CD14-positive monocyte (primary cell): ENCODE measurements around the gene CRY2. TPM values are rescaled to one million over a fixed set of nuclear protein-coding genes. Genes with fewer than 3 reads are reported as not detected.

Experiments used
- DNase-seq, 3 donors: peaks; one replicate each; pipeline ENCODE4 v3.0.0-alpha.2; 2011 to 2022
- H2AFZ ChIP-seq: 2 replicates; pipeline ENCODE4 v1.6.0; 2012; ENCODE audit warnings: mild to moderate bottlenecking, low read depth, low read length, inconsistent platforms; ENCODE audit not compliant: insufficient read depth, poor library complexity, severe bottlenecking
- H3K27ac ChIP-seq, 2 donors: 1 replicate in 1 of 2; 2 replicates in 1 of 2; pipeline ENCODE4 v1.5.1; 2012 to 2013; ENCODE audit warnings: low read length in 2 of 2, control low read depth in 1 of 2, inconsistent platforms in 1 of 2, low read depth in 1 of 2, mild to moderate bottlenecking in 1 of 2
- H3K27me3 ChIP-seq, 2 donors: one replicate each; pipeline versions ENCODE4 v1.6.0 to v1.6.1; 2011 to 2013; ENCODE audit warnings: low read length in 2 of 2; ENCODE audit not compliant: control insufficient read depth in 2 of 2, insufficient read depth in 2 of 2
- H3K36me3 ChIP-seq, 2 donors: replicated peaks in 1 of 2; 1 replicate in 1 of 2; 2 replicates in 1 of 2; pipeline versions ENCODE4 v1.5.1 to v1.6.1; 2012 to 2013; ENCODE audit warnings: low read length in 2 of 2, control low read depth in 1 of 2, inconsistent platforms in 1 of 2, mild to moderate bottlenecking in 1 of 2; ENCODE audit not compliant: insufficient read depth in 2 of 2, control insufficient read depth in 1 of 2
- H3K4me1 ChIP-seq, 2 donors: 1 replicate in 1 of 2; 2 replicates in 1 of 2; pipeline versions ENCODE4 v1.5.1 to v1.6.1; 2012 to 2013; ENCODE audit warnings: low read length in 2 of 2, control low read depth in 1 of 2, inconsistent platforms in 1 of 2, mild to moderate bottlenecking in 1 of 2, moderate library complexity in 1 of 2; ENCODE audit not compliant: insufficient read depth in 2 of 2, control insufficient read depth in 1 of 2
- H3K4me2 ChIP-seq: replicated peaks from 2 replicates; pipeline ENCODE3; 2012; ENCODE audit warnings: low read length, moderate library complexity, mild to moderate bottlenecking; ENCODE audit not compliant: poor library complexity, severe bottlenecking; ENCODE audit errors: extremely low read depth
- H3K4me3 ChIP-seq, 3 experiments: fragments of 200-600 bp in 1 of 3; sonication (generic) in 1 of 3; replicated peaks in 1 of 3; 1 replicate in 2 of 3; 2 replicates in 1 of 3; pipeline ENCODE4 v1.5.1; 2011 to 2013; ENCODE audit warnings: low read length in 3 of 3, mild to moderate bottlenecking in 3 of 3, control low read depth in 2 of 3, low read depth in 2 of 3, inconsistent platforms in 1 of 3, moderate library complexity in 1 of 3
- H3K79me2 ChIP-seq: 2 replicates; pipeline ENCODE4 v1.6.0; 2012; ENCODE audit warnings: mild to moderate bottlenecking, control low read depth, inconsistent platforms, low read length, moderate library complexity; ENCODE audit not compliant: insufficient read depth
- H3K9ac ChIP-seq: 2 replicates; pipeline ENCODE4 v1.6.0; 2017; ENCODE audit warnings: low read length, mild to moderate bottlenecking; ENCODE audit not compliant: insufficient read depth, poor library complexity, severe bottlenecking
- H3K9me3 ChIP-seq, 2 donors: replicated peaks in 1 of 2; 1 replicate in 1 of 2; 2 replicates in 1 of 2; pipeline versions ENCODE4 v1.5.1 to v1.6.1; 2012 to 2013; ENCODE audit warnings: low read length in 2 of 2, control low read depth in 1 of 2; ENCODE audit not compliant: control insufficient read depth in 1 of 2, insufficient read depth in 1 of 2
- H4K20me1 ChIP-seq: 2 replicates; pipeline ENCODE4 v1.6.0; 2012; ENCODE audit warnings: mild to moderate bottlenecking, low read length, control low read depth, moderate library complexity; ENCODE audit not compliant: insufficient read depth
- H3K27ac Mint-ChIP-seq, 7 donors: one replicate each; pipeline ENCODE4 v1.8.0; 2020; ENCODE audit warnings: mild to moderate bottlenecking in 7 of 7, mixed read lengths in 7 of 7, moderate library complexity in 6 of 7, inconsistent platforms in 2 of 7
- H3K27me3 Mint-ChIP-seq, 3 donors: one replicate each; pipeline ENCODE4 v1.8.0; 2021 to 2022; ENCODE audit warnings: low read depth in 3 of 3, mild to moderate bottlenecking in 3 of 3, mixed read lengths in 3 of 3, moderate library complexity in 3 of 3, inconsistent platforms in 1 of 3
- H3K36me3 Mint-ChIP-seq, 2 donors: one replicate each; pipeline ENCODE4 v1.8.0; 2020; ENCODE audit warnings: mixed read lengths in 2 of 2, inconsistent platforms in 1 of 2, mild to moderate bottlenecking in 1 of 2
- H3K4me1 Mint-ChIP-seq: one replicate; pipeline ENCODE4 v1.8.0; 2020; ENCODE audit warnings: mild to moderate bottlenecking, mixed read lengths
- H3K4me3 Mint-ChIP-seq, 2 donors: one replicate each; pipeline ENCODE4 v1.8.0; 2020; ENCODE audit warnings: mild to moderate bottlenecking in 2 of 2, mixed read lengths in 2 of 2, moderate library complexity in 1 of 2
- H3K9me3 Mint-ChIP-seq, 7 donors: one replicate each; pipeline ENCODE4 v1.8.0; 2020 to 2022; ENCODE audit warnings: mixed read lengths in 7 of 7, mild to moderate bottlenecking in 6 of 7, moderate library complexity in 6 of 7, inconsistent platforms in 2 of 7
- CTCF ChIP-seq: fragments of 200-600 bp; IDR thresholded peaks from one replicate; pipeline ENCODE4 v1.8.0; 2022; ENCODE audit warnings: antibody characterized with exemption, mild to moderate bottlenecking
- WGBS: methylation state at CpG from one replicate; pipeline ENCODE4 v1.1.5; 2013; ENCODE audit warnings: missing lambda C conversion rate; ENCODE audit not compliant: insufficient coverage; 5-methylcytosine and 5-hydroxymethylcytosine counted together
- intact Hi-C, 2 donors: fragments of 100-400 bp; cut with micrococcal nuclease; formaldehyde crosslinking; loops; one replicate each; pipeline versions ENCODE4 v1.15.0 to v1.15.1; 2023
- polyA plus RNA-seq, 3 donors: library from polyadenylated mRNA; depleted of rRNA in 1 of 3; unstranded in 2 of 3; stranded (reverse) in 1 of 3; fragments of 300-500 nt in 2 of 3; fragments of >200 nt in 1 of 3; fragmentation: Illumina TruSeq in 2 of 3; gene quantifications; 1 replicate in 2 of 3; 2 replicates in 1 of 3; pipeline ENCODE4 v1.2.3, GENCODE V29; 2012 to 2021

CRY2 gene
- polyA plus RNA-seq, 3 donors, result 5.1 to 12.5 (median 7.2) TPM

GRCh38 chr11:45892856-45893255 lies 45.6 kb downstream of the CRY2 start:
- no peaks in the 10 kb centered on the region for H3K9me3 ChIP-seq
- H3K27me3 ChIP-seq, result peaks cover 3 to 24% of the 10 kb centered on the region in 2 donors
- H3K4me1 ChIP-seq, result no peaks in the 10 kb centered on the region
- TF ChIP-seq CTCF, result no peak
- H3K9ac ChIP-seq, result no peak overlapping the region
- WGBS, result 92% methylated on average over 3 of the region's 5 CpGs
- H2AFZ ChIP-seq, result no peak overlapping the region
- Mint-ChIP-seq H3K4me3 (no peak overlapping the region), H3K9me3 (peaks cover 0 to 3% (median 0%) of the 10 kb centered on the region in 7 donors), H3K27me3 (peaks cover 25 to 50% (median 27%) of the 10 kb centered on the region in 3 donors), H3K4me1 (no peaks in the 10 kb centered on the region), H3K27ac (no peak overlapping the region), H3K36me3 (no peaks in the 10 kb centered on the region)
- no peak overlapping the region for H3K4me2 ChIP-seq
- H3K4me3 ChIP-seq, result no peak overlapping the region
- H3K79me2 ChIP-seq, result no peaks in the 10 kb centered on the region
- intact Hi-C loops, result no loop called here
- DNase-seq, result no peak
- H3K27ac ChIP-seq, result no peak overlapping the region
- H4K20me1 ChIP-seq, result no peaks in the 10 kb centered on the region
- H3K36me3 ChIP-seq, result no peaks in the 10 kb centered on the region

DNA sequence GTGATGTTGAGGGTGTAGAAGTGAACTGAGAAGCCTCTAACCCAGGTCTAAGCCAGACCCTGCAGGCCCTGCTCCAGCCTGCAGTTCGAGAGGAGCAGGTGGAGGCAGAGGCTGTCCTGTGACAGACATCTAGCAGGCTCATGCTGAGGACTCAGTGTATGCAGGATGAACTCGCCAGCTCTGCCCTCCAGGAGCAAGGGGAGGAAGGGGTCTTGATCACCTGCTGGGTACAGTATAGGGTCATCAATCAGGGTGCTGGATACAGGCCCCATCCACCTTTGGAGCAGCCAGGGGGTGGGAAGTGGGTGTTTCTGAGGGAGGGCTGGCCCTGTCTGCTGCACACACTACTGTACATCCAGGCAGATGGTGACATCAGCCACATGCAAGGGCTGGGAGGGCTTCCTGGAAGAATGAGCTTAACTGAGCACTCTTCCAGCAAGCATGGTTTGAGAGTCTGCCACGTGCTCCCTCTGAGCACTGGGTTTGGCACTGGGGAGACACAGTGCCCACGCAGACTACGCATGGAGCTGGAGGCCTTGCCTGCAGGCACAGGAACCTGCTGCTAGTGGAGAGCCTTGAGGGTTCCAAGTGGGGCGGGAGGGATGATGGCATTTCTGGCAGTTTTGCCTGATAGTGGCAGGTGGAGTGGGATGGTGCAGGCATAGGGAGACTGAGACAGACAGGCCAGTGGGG lies 47.4 kb downstream of the CRY2 start:
- Mint-ChIP-seq H3K27me3 (peaks cover 40 to 60% (median 40%) of the 10 kb centered on the region in 3 donors), H3K27ac (peak overlapping the region in 1 of 7 donors; percentile 43), H3K4me3 (no peak overlapping the region), H3K4me1 (peaks cover 2% of the 10 kb centered on the region), H3K9me3 (peaks cover 0 to 6% (median 0%) of the 10 kb centered on the region in 7 donors), H3K36me3 (no peaks in the 10 kb centered on the region)
- no peaks in the 10 kb centered on the region for H3K79me2 ChIP-seq
- no peak overlapping the region for H3K4me3 ChIP-seq
- no peak overlapping the region for H3K27ac ChIP-seq
- H3K9ac ChIP-seq, result no peak overlapping the region
- no peaks in the 10 kb centered on the region for H3K36me3 ChIP-seq
- TF ChIP-seq CTCF, result no peak
- 90% methylated on average over 6 of the region's 6 CpGs for WGBS
- H3K9me3 ChIP-seq, result peaks cover 4 to 10% of the 10 kb centered on the region in 2 donors
- peaks cover 7 to 8% of the 10 kb centered on the region in 2 donors for H3K4me1 ChIP-seq
- H4K20me1 ChIP-seq, result no peaks in the 10 kb centered on the region
- peaks cover 14 to 42% of the 10 kb centered on the region in 2 donors for H3K27me3 ChIP-seq
- H3K4me2 ChIP-seq, result no peak overlapping the region
- intact Hi-C loops, result no loop called here
- H2AFZ ChIP-seq, result no peak overlapping the region
- DNase-seq, result no peak
